Thyroid gland (tissue), 4 donors: Measurements from ENCODE around the gene ANKRD6.

Source experiments
- POLR2A ChIP-seq, 2 donors: fragments of 450-650 bp; IDR thresholded peaks; one replicate each; pipeline ENCODE4 v1.6.1; 2017; ENCODE audit warnings: antibody characterized with exemption in 2 of 2, mild to moderate bottlenecking in 2 of 2, moderate library complexity in 1 of 2
- TF ChIP-seq, protein P1 (sequence below), 6 experiments: fragments of 200-600 bp in 3 of 6; fragments of 450-650 bp in 3 of 6; sonication (generic) in 3 of 6; IDR thresholded peaks; one replicate each; pipeline ENCODE4 v1.5.1; 2016 to 2019; ENCODE audit warnings: antibody characterized with exemption in 6 of 6, mild to moderate bottlenecking in 2 of 6, inconsistent platforms in 1 of 6, moderate library complexity in 1 of 6

- TF ChIP-seq, protein P1, sequence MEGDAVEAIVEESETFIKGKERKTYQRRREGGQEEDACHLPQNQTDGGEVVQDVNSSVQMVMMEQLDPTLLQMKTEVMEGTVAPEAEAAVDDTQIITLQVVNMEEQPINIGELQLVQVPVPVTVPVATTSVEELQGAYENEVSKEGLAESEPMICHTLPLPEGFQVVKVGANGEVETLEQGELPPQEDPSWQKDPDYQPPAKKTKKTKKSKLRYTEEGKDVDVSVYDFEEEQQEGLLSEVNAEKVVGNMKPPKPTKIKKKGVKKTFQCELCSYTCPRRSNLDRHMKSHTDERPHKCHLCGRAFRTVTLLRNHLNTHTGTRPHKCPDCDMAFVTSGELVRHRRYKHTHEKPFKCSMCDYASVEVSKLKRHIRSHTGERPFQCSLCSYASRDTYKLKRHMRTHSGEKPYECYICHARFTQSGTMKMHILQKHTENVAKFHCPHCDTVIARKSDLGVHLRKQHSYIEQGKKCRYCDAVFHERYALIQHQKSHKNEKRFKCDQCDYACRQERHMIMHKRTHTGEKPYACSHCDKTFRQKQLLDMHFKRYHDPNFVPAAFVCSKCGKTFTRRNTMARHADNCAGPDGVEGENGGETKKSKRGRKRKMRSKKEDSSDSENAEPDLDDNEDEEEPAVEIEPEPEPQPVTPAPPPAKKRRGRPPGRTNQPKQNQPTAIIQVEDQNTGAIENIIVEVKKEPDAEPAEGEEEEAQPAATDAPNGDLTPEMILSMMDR (IDR thresholded peaks at IDR 0.05), result no peak
- TF ChIP-seq POLR2A (IDR thresholded peaks at IDR 0.05), result no peak
Observed at GRCh38 chr6:89682991-89683390, 250.0 kb downstream of the ANKRD6 start.
